ENCODE data around the gene MED13.

- no peak for TF ChIP-seq CTCF (IDR thresholded peaks at IDR 0.05)
- TF ChIP-seq EP300 (IDR thresholded peaks at IDR 0.05): no peak
- no peak for TF ChIP-seq POLR2A (IDR thresholded peaks at IDR 0.05)
- TF ChIP-seq POLR2AphosphoS5 (IDR thresholded peaks at IDR 0.05): no peak
Observed at GRCh38 chr17:61981323-61981722, 83.8 kb downstream of the MED13 start.

Measured in gastroesophageal sphincter (tissue), 3 donors.